22Rv1 (cell line): ENCODE measurements around the gene LRP2BP.

ENCODE experiments used
- H3K27ac ChIP-seq: fragments of 450-650 bp; 2 replicates; pipeline ENCODE4 v1.5.1; 2017
- CTCF ChIP-seq: fragments of 450-650 bp; IDR thresholded peaks from 2 replicates; pipeline ENCODE4 v1.5.1; 2017; ENCODE audit warnings: mild to moderate bottlenecking
- ZFX ChIP-seq: fragments of 450-650 bp; IDR thresholded peaks from 2 replicates; pipeline ENCODE4 v1.6.1; 2017; ENCODE audit warnings: antibody characterized with exemption, borderline replicate concordance

The LRP2BP gene

GRCh38 chr4:185395238-185395955 lies at the start of gene LRP2BP:
LRP2BP (minus strand) TSS chr4:185395924; CDS start chr4:185378186, 17,738 bp downstream.
- peak within 1 kb of the TSS; percentile 93 for H3K27ac ChIP-seq
- TF ChIP-seq ZFX (no peak), CTCF (no peak)

GRCh38 chr4:185445209-185445608 lies 49.5 kb upstream of the LRP2BP start:
- no peak overlapping the region for H3K27ac ChIP-seq
- TF ChIP-seq ZFX = no peak
- no peak for TF ChIP-seq CTCF

GRCh38 chr4:185441479-185441878 lies 45.8 kb upstream of the LRP2BP start:
- TF ChIP-seq ZFX = no peak
- no peak for TF ChIP-seq CTCF
- H3K27ac ChIP-seq = no peak overlapping the region

GRCh38 chr4:185437809-185438208 lies 42.1 kb upstream of the LRP2BP start:
- TF ChIP-seq CTCF (no peak), ZFX (no peak)
- no peak overlapping the region for H3K27ac ChIP-seq

- TF ChIP-seq ZFX (no peak), CTCF (no peak)
Observed at GRCh38 chr4:185435466-185435865, 39.7 kb upstream of the LRP2BP start.

GRCh38 chr4:185429660-185430059 lies 33.9 kb upstream of the LRP2BP start:
- no peak overlapping the region for H3K27ac ChIP-seq
- TF ChIP-seq ZFX = no peak
- no peak for TF ChIP-seq CTCF

More at GRCh38 chr4:185435466-185435865, 39.7 kb upstream of the LRP2BP start:
- H3K27ac ChIP-seq = no peak overlapping the region

GRCh38 chr4:185426960-185427688 lies 31.4 kb upstream of the LRP2BP start:
- no peak overlapping the region for H3K27ac ChIP-seq
- no peak for TF ChIP-seq CTCF
